Measurements from ENCODE around the gene GALNT15. TPM values are rescaled to one million over a fixed set of nuclear protein-coding genes. Genes with fewer than 3 reads are reported as not detected.

Gene GALNT15
- total and polyA plus RNA-seq, 2 donors (not counting 1 experiment from before 2014, with no cell fraction given): not detected

GRCh38 chr3:16255326-16255725, 80.8 kb downstream of the GALNT15 start:
- TF ChIP-seq EZH2 (IDR thresholded peaks at IDR 0.05; ENCODE audit: borderline replicate concordance, insufficient read depth, low read depth, low read length, poor library complexity, severe bottlenecking) (no peak), CTCF (IDR thresholded peaks at IDR 0.05) (no peak)
- H4K20me1 ChIP-seq (ENCODE audit: control insufficient read depth, insufficient read depth, low read length, poor library complexity, severe bottlenecking): no peaks in the 10 kb centered on the region
- no peak overlapping the region for H3K4me3 Mint-ChIP-seq
- no peak for DNase-seq
- peaks cover 4 to 16% of the 10 kb centered on the region in 2 experiments for H3K36me3 ChIP-seq (replicated peaks in 1 of 2; ENCODE audit: control extremely low read depth in 1 of 2, control insufficient read depth in 1 of 2, extremely low read depth in 1 of 2, insufficient read depth in 2 of 2, low read length in 1 of 2)
- WGBS (ENCODE audit: insufficient coverage): no CpG with 5 or more reads among the region's 3 CpGs
- H3K27me3 ChIP-seq (replicated peaks in 1 of 4; ENCODE audit: control extremely low read depth in 1 of 4, control insufficient read depth in 3 of 4, insufficient read depth in 4 of 4, low read length in 3 of 4): no peaks in the 10 kb centered on the region
- H3K27ac Mint-ChIP-seq: no peak overlapping the region
- no peaks in the 10 kb centered on the region for H3K9me3 ChIP-seq (ENCODE audit: control extremely low read depth in 1 of 3, control insufficient read depth in 2 of 3, insufficient read depth in 1 of 3, low read length in 2 of 3)
- peaks cover 9% of the 10 kb centered on the region for H3K4me1 Mint-ChIP-seq
- ATAC-seq (ENCODE audit: low read depth): no peak
- no peak overlapping the region for H3K4me3 ChIP-seq (ENCODE audit: control extremely low read depth in 1 of 5, extremely low read depth in 1 of 5, insufficient read depth in 1 of 5, low read depth in 2 of 5, low read length in 4 of 5)
- peaks cover 3% of the 10 kb centered on the region for H3K27me3 Mint-ChIP-seq
- peaks cover 3 to 6% of the 10 kb centered on the region in 2 donors for H3K4me1 ChIP-seq (ENCODE audit: control insufficient read depth in 2 of 2, insufficient read depth in 2 of 2, low read length in 2 of 2)
- H3K9ac ChIP-seq (ENCODE audit: low read length): no peak overlapping the region
- ChIA-PET CTCF (no interaction called here), POLR2A (no interaction called here)
- H3K9me3 Mint-ChIP-seq (ENCODE audit: insufficient read depth): no peaks in the 10 kb centered on the region
- no peak overlapping the region for H3K4me2 ChIP-seq (replicated peaks; ENCODE audit: low read depth, low read length, poor library complexity, severe bottlenecking)
- intact Hi-C loops (cut with micrococcal nuclease): no loop called here
- H3K27ac ChIP-seq (ENCODE audit: low read length in 2 of 2): no peak overlapping the region
- H3K79me2 ChIP-seq (ENCODE audit: control insufficient read depth, insufficient read depth, low read length): no peaks in the 10 kb centered on the region
- H2AFZ ChIP-seq (ENCODE audit: insufficient read depth, low read depth, low read length, poor library complexity, severe bottlenecking): no peak overlapping the region

- DNase-seq (no peak), ATAC-seq (ENCODE audit: low read depth) (no peak)
- H3K79me2 ChIP-seq (ENCODE audit: control insufficient read depth, insufficient read depth, low read length): no peaks in the 10 kb centered on the region
- no peaks in the 10 kb centered on the region for H4K20me1 ChIP-seq (ENCODE audit: control insufficient read depth, insufficient read depth, low read length, poor library complexity, severe bottlenecking)
- CTCF ChIA-PET: no interaction called here
- H3K36me3 ChIP-seq (replicated peaks in 1 of 2; ENCODE audit: control extremely low read depth in 1 of 2, control insufficient read depth in 1 of 2, extremely low read depth in 1 of 2, insufficient read depth in 2 of 2, low read length in 1 of 2): peaks cover 5 to 19% of the 10 kb centered on the region in 2 experiments
- Mint-ChIP-seq H3K27me3 (peaks cover 3% of the 10 kb centered on the region), H3K4me1 (peaks cover 9% of the 10 kb centered on the region), H3K27ac (no peak overlapping the region), H3K9me3 (ENCODE audit: insufficient read depth) (no peaks in the 10 kb centered on the region), H3K4me3 (no peak overlapping the region)
- no peak overlapping the region for H3K4me2 ChIP-seq (replicated peaks; ENCODE audit: low read depth, low read length, poor library complexity, severe bottlenecking)
- TF ChIP-seq CTCF (IDR thresholded peaks at IDR 0.05): no peak
- TF ChIP-seq EZH2 (IDR thresholded peaks at IDR 0.05; ENCODE audit: borderline replicate concordance, insufficient read depth, low read depth, low read length, poor library complexity, severe bottlenecking): no peak
- WGBS (ENCODE audit: insufficient coverage): 94% methylated on average over 5 of the region's 5 CpGs
- intact Hi-C loops (cut with micrococcal nuclease): no loop called here
- POLR2A ChIA-PET: no interaction called here
- no peaks in the 10 kb centered on the region for H3K27me3 ChIP-seq (replicated peaks in 1 of 4; ENCODE audit: control extremely low read depth in 1 of 4, control insufficient read depth in 3 of 4, insufficient read depth in 4 of 4, low read length in 3 of 4)
- no peak overlapping the region for H3K27ac ChIP-seq (ENCODE audit: low read length in 2 of 2)
- H3K9me3 ChIP-seq (ENCODE audit: control extremely low read depth in 1 of 3, control insufficient read depth in 2 of 3, insufficient read depth in 1 of 3, low read length in 2 of 3): no peaks in the 10 kb centered on the region
- no peak overlapping the region for H3K4me3 ChIP-seq (ENCODE audit: control extremely low read depth in 1 of 5, extremely low read depth in 1 of 5, insufficient read depth in 1 of 5, low read depth in 2 of 5, low read length in 4 of 5)
- H3K4me1 ChIP-seq (ENCODE audit: control insufficient read depth in 2 of 2, insufficient read depth in 2 of 2, low read length in 2 of 2): peaks cover 3 to 6% of the 10 kb centered on the region in 2 donors
- no peak overlapping the region for H2AFZ ChIP-seq (ENCODE audit: insufficient read depth, low read depth, low read length, poor library complexity, severe bottlenecking)
- no peak overlapping the region for H3K9ac ChIP-seq (ENCODE audit: low read length)
Observed at GRCh38 chr3:16255726-16256125, 81.2 kb downstream of the GALNT15 start.

All from B cell (primary cell).